Liver (tissue), 9 donors: ENCODE measurements around the gene ANTXR1. TPM values are rescaled to one million over a fixed set of nuclear protein-coding genes. Genes with fewer than 3 reads are reported as not detected.

Source experiments
- DNase-seq: peaks from one replicate; pipeline ENCODE4 v3.0.0-alpha.2; 2017; ENCODE audit warnings: low spot score
- H3K27ac ChIP-seq, 2 donors: one replicate each; pipeline ENCODE4 v1.7.0; 2013; ENCODE audit warnings: inconsistent platforms in 2 of 2, low read length in 2 of 2, control low read depth in 1 of 2, low read depth in 1 of 2, mild to moderate bottlenecking in 1 of 2
- H3K27me3 ChIP-seq, 4 donors: one replicate each; pipeline versions ENCODE4 v1.6.1 to v1.7.0; 2013; ENCODE audit warnings: low read length in 3 of 4, inconsistent platforms in 1 of 4, mild to moderate bottlenecking in 1 of 4, moderate library complexity in 1 of 4; ENCODE audit not compliant: control insufficient read depth in 4 of 4, insufficient read depth in 4 of 4
- H3K36me3 ChIP-seq, 4 donors: one replicate each; pipeline versions ENCODE4 v1.6.1 to v1.7.0; 2013; ENCODE audit warnings: low read length in 3 of 4, mild to moderate bottlenecking in 3 of 4, low read depth in 1 of 4, moderate library complexity in 1 of 4; ENCODE audit not compliant: control insufficient read depth in 4 of 4, insufficient read depth in 3 of 4
- H3K4me1 ChIP-seq, 4 donors: one replicate each; pipeline versions ENCODE4 v1.6.1 to v1.7.0; 2013; ENCODE audit warnings: low read length in 3 of 4, mild to moderate bottlenecking in 3 of 4, moderate library complexity in 1 of 4; ENCODE audit not compliant: control insufficient read depth in 4 of 4, insufficient read depth in 4 of 4
- H3K4me3 ChIP-seq, 3 donors: one replicate each; pipeline versions ENCODE4 v1.6.1 to v1.7.0; 2013; ENCODE audit warnings: low read length in 3 of 3, control low read depth in 1 of 3, low read depth in 1 of 3, mild to moderate bottlenecking in 1 of 3
- H3K9ac ChIP-seq, 2 donors: one replicate each; pipeline ENCODE4 v1.7.0; 2013; ENCODE audit warnings: low read length in 2 of 2, mild to moderate bottlenecking in 2 of 2, moderate library complexity in 2 of 2, control low read depth in 1 of 2, low read depth in 1 of 2
- H3K9me3 ChIP-seq, 4 donors: one replicate each; pipeline versions ENCODE4 v1.6.1 to v1.7.0; 2013; ENCODE audit warnings: low read length in 3 of 4; ENCODE audit not compliant: control insufficient read depth in 4 of 4
- EGR1 ChIP-seq, 2 donors: IDR thresholded peaks; 2 replicates each; pipeline ENCODE4 v1.6.1; 2016 to 2018; ENCODE audit warnings: antibody characterized with exemption in 2 of 2, low read depth in 2 of 2
- GABPA ChIP-seq, 2 donors: IDR thresholded peaks in 1 of 2; conservative IDR thresholded peaks in 1 of 2; 2 replicates each; pipeline ENCODE4 v1.6.1; 2016; ENCODE audit warnings: antibody characterized with exemption in 2 of 2, mild to moderate bottlenecking in 1 of 2, moderate library complexity in 1 of 2
- HNF4A ChIP-seq, 2 donors: conservative IDR thresholded peaks; 2 replicates each; pipeline ENCODE4 v1.6.1; 2016; ENCODE audit warnings: antibody characterized with exemption in 2 of 2, mild to moderate bottlenecking in 2 of 2
- NR2F2 ChIP-seq: IDR thresholded peaks from 2 replicates; pipeline ENCODE4 v1.6.1; 2016; ENCODE audit warnings: antibody characterized with exemption
- REST ChIP-seq: IDR thresholded peaks from 2 replicates; pipeline ENCODE4 v1.6.1; 2016; ENCODE audit warnings: antibody characterized with exemption, mild to moderate bottlenecking
- RXRA ChIP-seq, 2 donors: IDR thresholded peaks; 2 replicates each; pipeline ENCODE4 v1.6.1; 2017 to 2018; ENCODE audit warnings: antibody characterized with exemption in 2 of 2, mild to moderate bottlenecking in 1 of 2
- SP1 ChIP-seq: IDR thresholded peaks from 2 replicates; pipeline ENCODE4 v1.6.1; 2018; ENCODE audit warnings: antibody characterized with exemption, mild to moderate bottlenecking
- TAF1 ChIP-seq: conservative IDR thresholded peaks from 2 replicates; pipeline ENCODE4 v1.6.1; 2016; ENCODE audit warnings: antibody characterized with exemption, mild to moderate bottlenecking
- YY1 ChIP-seq: IDR thresholded peaks from 2 replicates; pipeline ENCODE4 v1.6.1; 2016; ENCODE audit warnings: antibody characterized with exemption, mild to moderate bottlenecking
- ZBTB33 ChIP-seq: IDR thresholded peaks from 2 replicates; pipeline ENCODE4 v1.6.1; 2016; ENCODE audit warnings: antibody characterized with exemption
- WGBS: extraction: QIAGEN DNeasy Blood & Tissue Kit; methylation state at CpG from one replicate; pipeline ENCODE4 v1.1.7; 2013; 5-methylcytosine and 5-hydroxymethylcytosine counted together
- polyA plus RNA-seq, 2 donors: library from polyadenylated mRNA; stranded (reverse) in 1 of 2; unstranded in 1 of 2; fragments of 200-250 nt in 1 of 2; fragments of >200 nt in 1 of 2; fragmentation: Nextera tagmentation in 1 of 2; extraction: Ambion mirVana in 1 of 2; gene quantifications; one replicate each; pipeline versions ENCODE4 v1.2.1 to v1.2.3, GENCODE V29; 2013 to 2015
- total RNA-seq, 2 donors: library from RNA; depleted of rRNA; stranded (reverse); fragments of >200 nt; gene quantifications; one replicate each; pipeline ENCODE4 v1.2.3, GENCODE V29; 2014
- TF ChIP-seq, protein P1 (sequence below): IDR thresholded peaks from 2 replicates; pipeline ENCODE4 v1.6.1; 2016; ENCODE audit warnings: antibody characterized with exemption
- TF ChIP-seq, protein P2 (sequence below): IDR thresholded peaks from 2 replicates; pipeline ENCODE4 v1.6.1; 2016; ENCODE audit warnings: antibody characterized with exemption
- donor health status: healthy.
- donor health status: healthy.
- donor health status: healthy.
- donor health status: healthy.
- donor health status: healthy.

Gene ANTXR1
- total and polyA plus RNA-seq, 4 donors: 0.60 to 3.6 (median 1.8) TPM

GRCh38 chr2:69126341-69126740 lies 113.4 kb downstream of the ANTXR1 start:
- Histone ChIP-seq H3K9me3 (no peaks in the 10 kb centered on the region), H3K9ac (no peak overlapping the region), H3K4me3 (no peak overlapping the region)

DNA sequence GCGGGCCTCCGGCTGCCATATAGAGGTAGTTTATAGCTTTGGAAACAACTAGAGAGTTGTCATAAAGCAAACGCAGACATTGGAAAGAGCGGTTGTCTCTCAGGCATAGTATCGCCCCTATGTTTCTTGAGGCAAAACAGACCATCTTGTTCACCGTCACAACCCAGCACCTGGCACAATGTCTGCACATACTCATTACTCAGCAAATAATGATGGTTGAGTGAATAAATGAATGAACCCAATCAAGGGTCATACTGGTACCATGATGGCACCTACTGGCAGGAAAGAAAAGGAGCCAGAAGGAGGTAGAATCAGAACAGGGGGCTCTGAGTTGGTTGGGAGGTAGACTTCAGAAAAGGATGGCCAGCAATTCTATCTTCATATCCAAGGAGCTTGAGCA lies 118.5 kb downstream of the ANTXR1 start:
- H3K9me3 ChIP-seq: no peaks in the 10 kb centered on the region

More at GRCh38 chr2:69126341-69126740, 113.4 kb downstream of the ANTXR1 start:
- DNase-seq: no peak
- no peaks in the 10 kb centered on the region for H3K36me3 ChIP-seq
- TF ChIP-seq, protein P1, sequence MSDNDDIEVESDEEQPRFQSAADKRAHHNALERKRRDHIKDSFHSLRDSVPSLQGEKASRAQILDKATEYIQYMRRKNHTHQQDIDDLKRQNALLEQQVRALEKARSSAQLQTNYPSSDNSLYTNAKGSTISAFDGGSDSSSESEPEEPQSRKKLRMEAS: no peak
- no peak for TF ChIP-seq REST
- no peak for TF ChIP-seq TAF1
- TF ChIP-seq NR2F2: no peak
- no peak for TF ChIP-seq ZBTB33
- no peak for TF ChIP-seq GABPA (IDR thresholded peaks at IDR 0.05 in 1 of 2, conservative IDR thresholded peaks at IDR 0.05 in 1 of 2)
- no peak overlapping the region for H3K27ac ChIP-seq
- H3K4me1 ChIP-seq: no peaks in the 10 kb centered on the region
- H3K27me3 ChIP-seq: peaks cover 0 to 3% (median 0%) of the 10 kb centered on the region in 4 donors

More for the DNA sequence above, 118.5 kb downstream of the ANTXR1 start:
- no peak for DNase-seq
- no peaks in the 10 kb centered on the region for H3K27me3 ChIP-seq
- 97% methylated on average over 6 of the region's 6 CpGs for WGBS
- H3K36me3 ChIP-seq: no peaks in the 10 kb centered on the region
- TF ChIP-seq GABPA (IDR thresholded peaks at IDR 0.05 in 1 of 2, conservative IDR thresholded peaks at IDR 0.05 in 1 of 2) (no peak), YY1 (no peak), EGR1 (IDR thresholded peaks at IDR 0.05; ENCODE audit: low read depth in 2 of 2) (no peak), HNF4A (conservative IDR thresholded peaks at IDR 0.05) (no peak), REST (no peak), SP1 (no peak), ZBTB33 (no peak), RXRA (IDR thresholded peaks at IDR 0.05) (no peak), NR2F2 (no peak), TAF1 (no peak)
- TF ChIP-seq, protein P2, sequence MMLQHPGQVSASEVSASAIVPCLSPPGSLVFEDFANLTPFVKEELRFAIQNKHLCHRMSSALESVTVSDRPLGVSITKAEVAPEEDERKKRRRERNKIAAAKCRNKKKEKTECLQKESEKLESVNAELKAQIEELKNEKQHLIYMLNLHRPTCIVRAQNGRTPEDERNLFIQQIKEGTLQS: no peak
- no peak overlapping the region for H3K4me3 ChIP-seq
- H3K9ac ChIP-seq: no peak overlapping the region
- no peak overlapping the region for H3K27ac ChIP-seq
- no peaks in the 10 kb centered on the region for H3K4me1 ChIP-seq
